Esophagus squamous epithelium (tissue), 4 donors: ENCODE data around the gene CACNA1D.

Experiments
- CTCF ChIP-seq, 6 experiments: fragments of 450-650 bp in 4 of 6; fragments of 200-600 bp in 2 of 6; sonication (generic) in 2 of 6; IDR thresholded peaks; one replicate each; pipeline ENCODE4 v1.5.1; 2016 to 2019; ENCODE audit warnings: antibody characterized with exemption in 6 of 6, mild to moderate bottlenecking in 4 of 6, moderate library complexity in 4 of 6
- POLR2A ChIP-seq, 4 donors: fragments of 450-650 bp; IDR thresholded peaks; one replicate each; pipeline ENCODE4 v1.6.1; 2017; ENCODE audit warnings: antibody characterized with exemption in 4 of 4, mild to moderate bottlenecking in 4 of 4, moderate library complexity in 3 of 4

- no peak for TF ChIP-seq CTCF (IDR thresholded peaks at IDR 0.05)
- no peak for TF ChIP-seq POLR2A (IDR thresholded peaks at IDR 0.05)
Measured at GRCh38 chr3:53835257-53835656, 340.8 kb downstream of the CACNA1D start.
